ENCODE data around the gene PCDHGA5.

The PCDHGA5 gene

GRCh38 chr5:141411575-141411974 is 47.6 kb downstream of the PCDHGA5 start:
- intact Hi-C loops (cut with DNase I), result no loop called here
- no peak for DNase-seq

GRCh38 chr5:141412854-141413539 is 49.0 kb downstream of the PCDHGA5 start, which contains the start of gene PCDHGA10:
TSS of gene PCDHGA10 (plus strand) at chr5:141412987. CDS start at chr5:141413176, 189 bp downstream.
- intact Hi-C loops (cut with DNase I), result no loop called here
- DNase-seq, result peak in 3 of 10 donors; percentile 6 to 75 (median 73)

- intact Hi-C loops (cut with DNase I), result no loop called here
Observed at GRCh38 chr5:141413540-141414069, 49.6 kb downstream of the PCDHGA5 start.

GRCh38 chr5:141414548-141415274 is 50.7 kb downstream of the PCDHGA5 start:
- peak in 1 of 10 donors; percentile 73 for DNase-seq
- intact Hi-C loops (cut with DNase I), result loop anchor here (5.0 kb wide), 1 partner anchor 108 kb away; no protein-coding TSS in a partner anchor

More at GRCh38 chr5:141413540-141414069, 49.6 kb downstream of the PCDHGA5 start:
- DNase-seq, result peak in 2 of 10 donors; percentile 40 to 49

- intact Hi-C loops (cut with DNase I), result loop anchor here (5.0 kb wide), 1 partner anchor 107 kb away; no protein-coding TSS in a partner anchor
Observed at GRCh38 chr5:141415275-141415618, 51.3 kb downstream of the PCDHGA5 start.

More at GRCh38 chr5:141415275-141415618, 51.3 kb downstream of the PCDHGA5 start:
- peak in 1 of 10 donors; percentile 44 for DNase-seq
